GM18873 (cell line): ENCODE measurements around the gene ARL16.

Source experiments
- ATAC-seq: cut with Tn5 transposase; IDR thresholded peaks from one replicate; pipeline ENCODE4 v1.9.1; 2021; ENCODE audit warnings: mild to moderate bottlenecking, moderate library complexity, moderate number of reproducible peaks; ENCODE audit not compliant: unreplicated experiment, low FRiP score

The ARL16 gene, protein sequence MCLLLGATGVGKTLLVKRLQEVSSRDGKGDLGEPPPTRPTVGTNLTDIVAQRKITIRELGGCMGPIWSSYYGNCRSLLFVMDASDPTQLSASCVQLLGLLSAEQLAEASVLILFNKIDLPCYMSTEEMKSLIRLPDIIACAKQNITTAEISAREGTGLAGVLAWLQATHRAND

DNA sequence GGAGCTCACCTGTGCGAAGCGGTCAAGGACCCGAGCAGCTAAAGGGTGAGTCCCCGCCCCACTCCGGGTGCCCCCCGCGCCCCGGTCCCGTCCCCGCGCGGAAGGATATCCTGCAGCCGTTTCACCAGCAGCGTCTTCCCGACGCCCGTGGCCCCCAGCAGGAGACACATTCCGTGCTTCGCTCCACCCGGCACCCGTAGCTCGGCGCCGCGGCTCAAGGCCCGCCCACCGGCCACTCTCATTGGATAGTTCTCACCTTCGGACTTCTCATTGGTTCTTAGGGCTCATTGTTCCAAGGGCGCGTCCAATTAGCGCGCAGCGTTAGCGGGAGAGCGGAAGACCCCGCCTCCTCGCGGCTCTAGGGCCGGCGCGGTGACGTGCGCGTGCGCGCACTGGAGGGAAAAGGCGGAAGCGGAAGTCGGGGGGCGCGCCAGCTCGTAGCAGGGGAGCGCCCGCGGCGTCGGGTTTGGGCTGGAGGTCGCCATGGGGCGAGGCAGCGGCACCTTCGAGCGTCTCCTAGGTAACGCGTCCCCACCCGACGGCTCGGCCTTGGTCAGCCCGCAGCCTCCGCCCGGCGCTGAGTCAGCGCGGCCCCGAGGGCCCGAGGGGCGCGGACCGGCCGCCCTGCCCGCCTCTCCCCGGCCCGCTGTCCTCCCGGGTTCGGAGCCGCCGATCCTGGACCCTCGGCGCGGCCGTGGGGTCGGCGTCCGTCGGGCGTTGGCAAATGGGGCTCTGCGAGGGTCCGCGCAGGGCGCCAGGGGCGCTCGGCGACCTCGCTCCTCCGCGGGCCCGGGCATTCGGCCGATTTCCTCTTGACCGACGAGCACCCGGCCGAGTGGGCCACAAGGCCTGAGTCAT lies at the start of gene ARL16, which contains the start of gene HGS:
TSS of gene ARL16 (minus strand) at position 214 of the 858 bp plus-strand sequence. CDS start at position 170, 44 bp downstream.
TSS of gene HGS (plus strand) at position 428 of the 858 bp plus-strand sequence. CDS start at position 484, 56 bp downstream.
- peak; percentile 94 for ATAC-seq

DNA sequence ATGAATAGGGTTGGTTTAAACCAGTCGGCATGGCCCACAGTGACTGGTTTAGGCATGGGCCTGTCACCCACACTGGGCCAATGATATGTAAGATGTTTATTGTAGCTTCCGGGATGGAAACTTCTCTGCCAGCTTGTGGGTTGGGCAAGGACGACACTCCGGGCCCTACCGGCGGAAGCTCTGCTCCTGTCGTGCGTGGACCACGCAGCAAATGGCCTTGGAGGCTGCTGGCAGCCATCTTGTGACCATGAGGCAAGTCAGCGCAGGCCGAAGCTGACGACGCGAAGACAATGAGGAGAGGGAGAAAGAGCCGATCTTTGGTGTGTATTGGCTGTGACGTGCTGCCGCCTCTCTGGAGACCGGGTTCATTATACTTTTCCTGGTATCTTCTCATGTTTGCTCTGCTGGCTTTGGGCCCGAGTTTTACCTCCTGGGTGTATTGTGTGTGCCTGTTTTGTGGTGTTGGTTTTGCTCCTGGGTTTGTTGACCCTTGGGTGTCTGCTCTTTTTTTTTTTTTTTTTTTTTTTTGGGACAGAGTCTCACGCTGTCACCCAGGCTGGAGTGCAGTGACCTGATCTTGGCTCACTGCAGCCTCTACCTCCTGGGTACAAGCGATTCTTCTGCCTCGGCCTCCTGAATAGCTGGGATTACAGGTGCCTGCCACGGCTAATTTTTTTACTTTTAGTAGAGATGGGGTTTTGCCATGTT lies 43.9 kb upstream of the ARL16 start:
- ATAC-seq: no peak

DNA sequence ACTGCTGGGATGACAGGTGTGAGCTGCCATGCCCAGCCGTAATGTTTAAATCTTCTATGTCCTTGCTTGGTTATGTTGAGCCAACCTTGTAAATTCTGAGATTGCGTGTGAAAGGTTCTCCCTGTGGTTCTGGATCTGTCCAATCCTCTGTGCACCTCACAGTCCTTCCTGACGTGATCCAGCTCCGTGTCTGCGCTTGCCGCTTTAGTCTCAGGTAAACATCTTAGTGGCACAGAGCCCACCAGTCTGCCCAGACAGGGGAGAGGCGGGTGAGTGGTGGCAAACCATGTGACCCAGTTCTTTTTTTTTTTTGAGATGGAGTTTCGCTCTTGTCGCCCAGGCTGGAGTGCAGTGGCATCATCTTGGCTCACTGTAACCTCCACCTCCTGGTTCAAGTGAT lies 42.4 kb upstream of the ARL16 start:
- ATAC-seq: no peak

DNA sequence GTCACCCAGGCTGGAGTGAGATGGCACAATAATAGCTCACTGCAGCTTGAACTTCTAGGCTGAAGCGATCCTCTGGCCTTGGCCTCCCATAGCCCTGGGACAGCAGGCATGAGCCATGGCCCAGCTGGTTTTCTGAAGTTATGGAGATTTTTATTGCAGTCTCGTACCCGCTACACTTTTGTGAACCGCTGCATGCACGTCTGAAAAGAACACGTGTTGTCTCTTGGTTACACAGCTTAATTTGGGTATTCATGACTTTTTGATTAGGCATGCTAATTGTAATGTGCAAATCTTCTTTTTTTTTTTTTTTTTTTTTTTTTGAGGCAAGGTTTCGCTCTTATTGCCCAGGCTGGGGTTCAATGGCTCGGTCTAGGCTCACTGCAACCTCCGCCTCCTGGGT lies 41.8 kb upstream of the ARL16 start:
- no peak for ATAC-seq

DNA sequence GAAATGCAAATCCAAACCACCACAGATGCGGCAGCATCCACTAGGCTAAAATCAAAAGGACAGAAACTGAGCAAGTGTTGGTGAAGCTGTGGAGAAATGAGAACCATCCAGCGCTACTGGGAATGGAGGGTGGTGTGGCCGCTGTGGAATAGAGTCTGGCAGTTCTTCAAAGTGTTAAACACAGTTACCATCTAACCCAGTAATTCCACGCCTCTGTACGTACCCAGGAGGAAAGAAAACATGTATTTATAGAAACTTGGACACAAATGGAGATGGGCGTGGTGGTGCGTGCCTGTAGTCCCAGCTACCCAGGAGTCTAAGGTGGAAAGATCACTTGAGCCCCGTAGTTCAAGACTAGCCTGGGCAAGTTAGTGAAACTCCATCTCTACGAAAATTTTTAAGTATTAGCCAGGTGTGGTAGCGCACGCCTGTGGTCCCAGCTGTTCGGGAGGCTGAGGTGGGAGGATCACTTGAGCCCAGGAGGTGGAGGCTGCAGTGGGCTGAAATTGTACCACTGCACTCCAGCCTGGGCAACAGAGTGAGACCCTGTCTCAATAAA lies 40.1 kb upstream of the ARL16 start:
- ATAC-seq: no peak

DNA sequence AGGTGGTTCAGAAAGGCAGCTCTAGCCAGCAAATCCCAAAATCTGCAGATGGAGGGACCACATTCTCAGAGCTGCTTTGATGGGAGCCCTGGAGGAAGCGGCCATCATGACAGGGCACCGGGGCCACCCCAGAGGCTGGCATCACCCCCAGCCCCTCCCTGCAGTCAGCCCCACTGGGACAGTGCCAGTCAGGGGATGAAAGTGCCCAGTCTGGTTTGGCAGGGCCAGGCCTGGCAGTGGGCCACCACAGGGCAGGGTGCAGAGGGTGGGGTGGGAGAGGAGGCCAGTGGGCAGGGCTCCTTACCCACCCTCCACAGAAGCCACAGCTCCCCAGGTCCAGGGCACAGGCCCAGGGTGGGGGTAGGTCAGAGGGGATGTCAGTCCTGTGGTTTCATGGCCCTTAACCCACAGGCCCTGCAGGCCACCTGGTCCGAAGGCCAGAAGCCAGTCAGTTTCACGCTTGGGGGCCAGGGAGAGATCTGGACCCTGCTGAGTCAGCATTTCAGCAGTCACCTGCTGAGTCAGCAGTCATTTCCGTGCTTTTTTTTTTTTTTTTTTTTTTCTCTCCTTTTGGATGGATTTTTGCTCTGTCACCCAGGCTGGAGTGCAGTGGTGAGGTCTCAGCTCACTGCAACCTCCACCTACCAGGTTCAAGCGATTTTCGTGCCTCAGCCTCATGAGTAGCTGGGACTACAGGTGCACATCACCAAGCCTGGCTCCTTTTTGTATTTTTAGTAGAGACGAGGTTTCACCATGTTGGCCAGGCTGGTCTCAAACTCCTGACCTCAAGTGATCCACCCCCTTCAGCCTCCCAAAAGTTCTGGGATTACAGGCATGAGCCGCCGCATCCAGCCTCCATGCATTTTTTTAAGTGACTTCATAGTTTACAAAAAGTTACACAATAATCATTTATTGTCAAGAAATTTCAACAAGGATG lies 38.9 kb upstream of the ARL16 start:
- no peak for ATAC-seq

DNA sequence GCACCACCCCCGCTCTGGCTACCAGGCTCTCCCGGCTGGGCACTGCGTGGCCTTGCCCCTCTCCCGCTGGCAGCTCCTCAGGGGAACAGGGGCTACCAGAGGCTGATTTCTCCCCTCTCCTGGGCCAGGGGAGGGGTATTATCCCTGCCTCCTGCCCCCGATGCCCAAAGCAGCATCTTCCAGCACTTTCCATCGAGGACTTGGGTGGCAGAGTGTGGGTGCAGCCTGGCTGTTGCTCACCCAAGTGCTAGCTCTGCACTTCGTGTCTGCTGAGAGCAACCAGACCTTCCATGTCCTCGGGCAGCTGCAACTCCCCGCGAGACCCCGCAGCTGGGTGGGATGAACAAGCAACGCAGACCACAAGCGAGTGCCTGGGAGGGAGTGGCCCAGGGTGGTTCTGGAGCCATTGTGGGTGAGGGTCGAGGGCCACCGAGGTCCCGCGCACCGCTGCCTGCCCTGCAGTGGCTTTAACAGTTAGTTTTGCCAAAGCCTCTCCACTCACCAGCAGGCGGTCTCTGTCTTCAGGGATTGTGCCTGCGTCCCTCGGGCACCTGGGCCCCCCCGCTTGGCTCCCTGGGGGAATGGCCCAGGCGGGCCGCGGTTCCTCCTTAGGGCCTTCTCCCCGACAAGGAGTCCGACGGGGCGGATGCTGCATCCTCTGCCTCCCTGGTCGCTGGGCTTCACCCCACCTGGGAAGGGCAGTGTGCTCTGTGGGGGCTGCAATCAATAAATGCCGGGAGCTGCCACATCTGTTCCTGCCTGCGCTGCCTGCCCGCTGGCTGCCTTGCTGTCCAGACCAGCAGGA lies 36.9 kb upstream of the ARL16 start:
- ATAC-seq: no peak

DNA sequence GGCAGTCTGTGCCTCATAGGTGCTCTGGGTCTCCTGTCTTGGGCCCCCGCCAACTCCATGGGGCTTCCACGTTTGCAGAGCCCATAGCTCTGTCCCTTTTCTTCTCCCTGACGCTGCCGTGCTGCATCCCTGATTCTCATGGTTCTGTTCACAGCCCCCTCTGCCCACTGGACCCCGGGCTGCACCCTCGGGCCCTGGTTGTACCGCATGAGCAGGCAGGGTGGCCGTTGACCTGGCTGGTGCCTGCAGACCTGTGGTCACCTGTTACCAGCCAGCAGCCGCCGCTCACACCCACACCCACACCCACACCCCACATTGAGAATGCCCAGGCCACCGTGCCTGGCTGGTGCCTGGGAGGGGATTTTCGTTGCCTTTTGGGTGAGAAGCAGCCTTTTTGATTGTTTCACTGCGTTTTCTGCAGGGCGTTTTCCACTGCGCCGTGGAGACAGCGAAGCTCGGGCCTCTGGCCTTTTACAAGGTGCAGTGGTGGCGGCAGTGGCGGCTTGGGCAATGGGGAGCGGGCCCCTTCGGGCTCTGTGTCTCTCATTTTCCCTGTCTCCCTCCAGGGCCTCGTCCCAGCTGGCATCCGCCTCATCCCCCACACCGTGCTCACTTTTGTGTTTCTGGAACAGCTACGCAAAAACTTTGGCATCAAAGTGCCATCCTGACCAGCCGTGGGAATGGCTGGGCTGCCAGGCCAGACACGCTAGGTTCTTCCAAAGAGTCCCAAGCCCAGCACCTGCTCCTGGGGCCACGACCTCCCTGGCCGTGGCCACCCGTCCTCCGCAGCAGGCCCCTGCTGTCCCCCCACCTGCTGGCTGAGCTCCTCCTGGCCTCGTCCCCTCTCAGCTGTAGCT lies 36.0 kb upstream of the ARL16 start:
- ATAC-seq: no peak

DNA sequence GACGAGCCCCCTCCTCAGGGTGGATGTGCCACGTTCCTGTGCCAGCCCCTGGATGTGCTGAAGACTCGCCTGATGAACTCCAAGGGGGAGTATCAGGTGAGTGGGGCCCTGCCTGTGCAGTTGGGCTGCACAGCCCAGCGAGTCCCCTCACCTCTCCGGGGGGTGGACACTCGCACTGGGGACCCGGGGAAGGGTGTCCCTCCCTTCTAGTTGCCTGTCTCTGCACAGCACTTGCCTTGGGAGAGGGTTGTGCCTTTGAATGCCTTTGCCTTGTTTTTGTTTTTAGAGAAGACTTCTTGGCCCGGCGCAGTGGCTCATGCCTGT lies 34.1 kb upstream of the ARL16 start:
- ATAC-seq: no peak

DNA sequence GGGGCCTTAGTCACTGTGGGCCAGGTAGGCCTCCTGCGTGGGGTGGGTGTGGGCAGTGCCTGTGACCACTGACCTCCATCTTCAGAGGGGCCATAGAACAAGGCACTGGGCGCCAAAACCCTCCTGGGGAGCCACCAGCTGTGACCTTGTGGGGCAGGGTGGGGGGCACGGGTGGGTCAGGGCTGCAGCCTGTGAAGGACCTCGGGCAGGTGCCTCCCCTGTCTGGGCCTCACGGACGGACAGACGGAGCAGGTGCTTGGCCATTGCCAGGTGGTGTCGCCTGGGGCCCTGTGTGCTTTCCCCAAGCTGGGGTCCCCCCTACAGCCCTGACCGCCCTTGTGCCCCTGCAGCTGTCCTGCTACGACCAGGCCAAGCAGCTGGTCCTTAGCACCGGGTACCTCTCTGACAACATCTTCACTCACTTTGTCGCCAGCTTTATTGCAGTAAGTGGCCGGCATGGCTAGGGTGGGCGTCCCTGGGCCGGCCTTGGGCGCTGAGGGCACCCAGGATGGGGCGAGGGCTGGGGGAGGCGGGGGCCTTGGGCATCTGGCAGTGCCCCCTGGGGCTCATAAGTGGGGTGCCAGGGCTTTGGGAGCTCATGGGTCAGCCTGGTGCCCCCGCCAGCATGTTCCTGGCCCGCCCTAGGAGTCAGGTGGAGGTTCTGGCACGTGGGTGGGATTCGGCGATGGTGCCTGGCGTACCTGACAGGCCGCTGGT lies 33.6 kb upstream of the ARL16 start:
- ATAC-seq: no peak

DNA sequence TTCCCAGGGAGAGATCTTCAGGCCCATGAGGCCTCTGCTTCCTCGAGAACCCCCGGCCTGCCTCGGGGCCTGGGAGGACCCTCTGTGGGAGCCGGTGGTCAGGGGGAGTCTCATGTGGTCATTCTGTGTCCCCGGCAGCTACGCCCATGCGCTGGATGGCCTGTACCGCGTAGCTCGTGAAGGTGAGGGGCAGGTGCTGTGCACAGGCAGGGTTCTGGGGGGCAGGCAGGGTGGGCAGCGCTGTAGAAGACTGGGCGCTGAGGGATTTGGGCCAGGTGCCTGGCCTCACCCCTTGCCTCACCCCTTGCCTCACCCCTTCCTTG lies 33.0 kb upstream of the ARL16 start:
- no peak for ATAC-seq

DNA sequence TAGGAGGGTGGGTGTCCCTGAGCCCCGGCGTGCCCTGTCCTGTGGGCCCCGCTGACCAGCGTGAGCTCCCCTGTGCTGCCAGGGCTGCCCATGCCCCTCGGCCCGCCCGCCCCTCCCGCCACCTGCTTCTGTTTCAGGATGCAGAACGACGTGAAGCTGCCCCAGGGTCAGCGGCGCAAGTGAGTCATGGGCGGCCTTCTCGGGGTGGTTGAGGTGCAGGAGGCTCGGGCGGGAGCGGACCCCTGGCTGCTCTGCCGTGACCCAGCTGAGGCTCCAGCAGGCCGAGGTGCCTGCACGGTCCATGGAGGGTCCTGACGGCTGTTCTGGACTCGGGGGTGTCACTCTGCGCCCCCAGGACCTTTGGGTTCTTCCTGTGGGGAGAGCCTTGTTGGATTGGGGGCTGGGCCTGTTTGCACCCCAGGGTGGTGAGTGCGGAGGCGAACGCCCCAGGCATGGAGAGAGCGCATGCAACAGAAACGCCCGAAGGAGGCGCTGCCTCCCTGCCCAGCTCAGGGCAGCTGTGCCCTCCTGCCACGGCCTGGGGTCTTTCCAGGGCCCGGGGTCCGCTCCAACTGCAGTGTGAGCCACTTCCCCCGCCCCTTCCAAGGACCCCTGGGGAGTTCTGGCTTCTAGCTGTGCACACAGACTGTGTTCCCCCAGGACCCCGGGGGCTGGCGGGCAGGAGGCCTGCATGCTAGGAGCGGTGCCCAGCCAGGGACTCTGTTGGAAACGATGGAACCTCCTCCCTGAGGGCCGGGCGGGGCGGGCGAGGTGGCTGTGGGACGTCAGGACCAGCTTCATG lies 32.5 kb upstream of the ARL16 start:
- no peak for ATAC-seq

DNA sequence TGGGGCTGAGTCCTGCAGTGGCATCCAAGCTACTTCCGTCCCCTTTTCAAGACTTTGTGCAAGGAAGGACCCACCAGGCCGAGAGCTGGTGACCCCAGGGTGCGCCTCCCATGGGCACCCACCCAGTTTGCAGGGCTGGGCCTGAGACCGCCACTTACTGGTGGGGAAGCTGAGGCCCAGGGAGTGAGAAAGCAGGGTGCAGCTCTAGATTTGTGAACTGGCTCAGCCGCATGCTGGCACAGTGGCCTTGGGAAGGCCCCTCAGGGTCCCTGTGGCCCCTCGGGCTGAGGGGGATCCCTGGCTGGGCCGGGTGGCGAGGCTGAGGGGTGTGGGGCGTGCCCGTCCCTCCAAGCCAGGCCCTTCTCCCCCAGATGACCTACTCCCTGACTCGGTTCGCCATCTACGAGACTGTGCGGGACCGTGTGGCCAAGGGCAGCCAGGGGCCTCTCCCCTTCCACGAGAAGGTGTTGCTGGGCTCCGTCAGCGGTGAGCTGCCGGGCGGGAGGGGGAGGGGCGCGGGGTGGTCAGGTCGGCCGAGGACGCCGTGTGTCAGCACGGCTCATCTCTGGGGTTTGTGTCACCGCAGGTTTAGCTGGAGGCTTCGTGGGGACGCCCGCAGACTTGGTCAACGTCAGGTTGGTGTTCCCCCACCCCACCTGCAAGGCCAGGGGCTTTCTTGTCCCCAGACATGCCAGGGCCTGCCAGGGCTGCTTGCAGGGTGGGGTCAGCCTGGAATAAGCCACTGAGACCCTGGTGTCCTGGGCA lies 31.7 kb upstream of the ARL16 start:
- no peak for ATAC-seq

DNA sequence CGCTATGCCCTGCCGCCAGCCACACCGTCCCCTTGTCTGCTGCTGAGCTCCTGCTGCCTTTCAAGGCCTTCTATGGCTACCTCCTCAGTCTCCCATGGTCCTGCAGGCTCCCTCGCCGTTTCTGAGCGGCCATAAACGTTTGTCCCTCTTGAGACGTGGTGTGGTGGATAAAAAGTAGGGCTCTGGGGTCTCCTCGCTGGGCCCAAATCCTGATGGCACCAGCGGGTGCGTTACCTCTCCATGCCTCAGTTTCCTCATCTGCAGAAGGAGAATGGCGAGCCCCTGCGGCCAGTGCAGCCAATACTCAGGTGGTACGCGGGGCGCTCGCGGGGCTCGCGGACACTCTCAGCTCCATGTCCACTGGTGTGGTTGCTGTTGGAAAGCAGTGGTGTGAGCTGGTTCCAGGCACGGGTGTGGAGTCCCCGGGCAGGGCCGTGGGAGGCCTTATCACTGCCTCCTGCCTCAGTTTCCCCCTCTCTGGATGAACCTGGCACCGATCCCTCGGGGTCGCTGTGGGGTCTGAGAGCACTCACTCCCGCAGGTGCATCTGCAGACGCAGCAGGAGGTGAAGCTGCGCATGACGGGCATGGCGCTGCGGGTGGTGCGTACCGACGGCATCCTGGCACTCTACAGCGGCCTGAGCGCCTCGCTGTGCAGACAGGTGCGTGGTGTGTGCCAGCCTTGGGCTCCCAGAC lies 31.0 kb upstream of the ARL16 start:
- no peak for ATAC-seq

DNA sequence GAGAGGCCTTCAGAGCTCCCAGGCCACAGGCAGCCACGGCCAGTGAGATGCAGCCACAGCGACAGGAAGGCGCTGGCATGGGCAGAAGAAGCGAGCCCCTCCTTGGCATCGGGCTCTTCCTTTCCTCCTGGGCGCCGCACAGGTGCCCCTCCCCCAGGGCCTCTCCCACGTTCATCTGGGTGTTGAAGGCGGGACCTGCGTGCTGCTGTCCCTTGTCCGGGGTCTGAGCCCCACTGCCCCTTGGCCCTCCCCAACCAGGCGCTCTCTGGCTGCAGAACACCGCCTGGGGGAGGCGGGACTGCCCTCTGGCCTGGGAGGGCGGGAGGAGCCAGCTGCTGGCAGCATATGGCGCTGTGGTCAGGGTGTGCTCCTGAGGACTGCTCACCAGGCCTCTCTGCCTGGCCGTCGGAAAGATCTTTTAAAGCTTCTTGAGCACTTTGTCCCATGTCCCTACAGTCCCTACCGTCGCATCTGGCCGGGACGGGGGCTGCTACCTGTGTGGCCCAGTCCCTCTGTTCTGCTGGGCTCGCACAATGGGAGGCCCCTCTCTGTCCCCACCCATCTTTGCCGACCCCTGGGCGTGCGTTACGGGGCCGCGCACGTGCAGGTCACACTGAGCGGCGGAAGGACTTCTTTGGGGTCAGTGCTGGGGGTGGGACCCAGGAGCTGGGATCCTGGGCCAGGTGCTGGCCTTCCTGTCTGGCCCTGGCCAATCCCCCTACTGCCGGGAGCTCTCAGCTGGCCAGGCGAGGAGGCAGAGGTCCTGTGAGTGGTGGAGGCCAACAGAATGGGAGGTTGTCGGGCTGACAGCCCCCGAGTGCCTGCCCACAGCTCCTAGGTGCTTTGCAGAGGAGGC lies 30.2 kb upstream of the ARL16 start:
- ATAC-seq: no peak
